H9 (cell line): ENCODE results near the gene NEMP2. TPM values are rescaled to one million over a fixed set of nuclear protein-coding genes. Genes with fewer than 3 reads are reported as not detected.

ENCODE experiments used
- DNase-seq: peaks from one replicate; pipeline ENCODE4 v3.0.0-alpha.2; 2017
- H2AFZ ChIP-seq: one replicate; pipeline ENCODE4 v1.6.1; 2013; ENCODE audit warnings: mild to moderate bottlenecking, low read length, control low read depth, moderate library complexity
- H2AK5ac ChIP-seq: 2 replicates; pipeline ENCODE4 v1.6.1; 2013; ENCODE audit warnings: low read length, control low read depth, mixed read lengths; ENCODE audit not compliant: insufficient read length
- H2BK120ac ChIP-seq: one replicate; pipeline ENCODE4 v1.6.1; 2013; ENCODE audit warnings: low read depth, mild to moderate bottlenecking, low read length, control low read depth, inconsistent platforms; ENCODE audit not compliant: poor library complexity, severe bottlenecking
- H2BK12ac ChIP-seq: 2 replicates; pipeline ENCODE4 v1.6.1; 2013; ENCODE audit warnings: low read length, control low read depth, mixed read lengths, low read depth; ENCODE audit not compliant: insufficient read length
- H2BK15ac ChIP-seq: 2 replicates; pipeline ENCODE4 v1.6.1; 2013; ENCODE audit warnings: low read depth, low read length, control low read depth
- H2BK20ac ChIP-seq: one replicate; pipeline ENCODE4 v1.6.1; 2013; ENCODE audit warnings: low read depth, mild to moderate bottlenecking, low read length, control low read depth, inconsistent platforms; ENCODE audit not compliant: poor library complexity, severe bottlenecking
- H2BK5ac ChIP-seq: 2 replicates; pipeline ENCODE4 v1.6.1; 2013; ENCODE audit warnings: low read length, control low read depth, mixed read lengths; ENCODE audit not compliant: insufficient read length
- H3K14ac ChIP-seq: 2 replicates; pipeline ENCODE4 v1.6.1; 2013; ENCODE audit warnings: low read length, control low read depth; ENCODE audit not compliant: insufficient read depth
- H3K18ac ChIP-seq: 2 replicates; pipeline ENCODE4 v1.6.1; 2013; ENCODE audit warnings: low read depth, mild to moderate bottlenecking, mixed read lengths, low read length, control low read depth; ENCODE audit not compliant: insufficient read length
- H3K23ac ChIP-seq: 2 replicates; pipeline ENCODE4 v1.6.1; 2013; ENCODE audit warnings: low read length, control low read depth, mixed read lengths, low read depth; ENCODE audit not compliant: insufficient read length
- H3K23me2 ChIP-seq: 2 replicates; pipeline ENCODE4 v1.6.1; 2013; ENCODE audit warnings: low read depth, mild to moderate bottlenecking, mixed read lengths, low read length, control low read depth; ENCODE audit not compliant: insufficient read length, poor library complexity, severe bottlenecking
- H3K27ac ChIP-seq: 2 replicates; pipeline ENCODE4 v1.5.1; 2013; ENCODE audit warnings: low read length, control low read depth, mixed read lengths, low read depth; ENCODE audit not compliant: insufficient read length
- H3K27me3 ChIP-seq: 2 replicates; pipeline ENCODE4 v1.6.1; 2013; ENCODE audit warnings: low read length, control low read depth, inconsistent platforms; ENCODE audit not compliant: insufficient read depth
- H3K4ac ChIP-seq: 2 replicates; pipeline ENCODE4 v1.6.1; 2013; ENCODE audit warnings: low read depth, mild to moderate bottlenecking, control low read depth, inconsistent platforms, low read length, moderate library complexity
- H3K4me1 ChIP-seq: 2 replicates; pipeline ENCODE4 v1.6.1; 2013; ENCODE audit warnings: low read length, control low read depth, inconsistent platforms; ENCODE audit not compliant: insufficient read depth
- H3K4me2 ChIP-seq: 2 replicates; pipeline ENCODE4 v1.6.1; 2013; ENCODE audit warnings: low read length, control low read depth, mixed read lengths; ENCODE audit not compliant: insufficient read length, insufficient read depth
- H3K56ac ChIP-seq: 2 replicates; pipeline ENCODE4 v1.6.1; 2013; ENCODE audit warnings: low read depth, mild to moderate bottlenecking, mixed read lengths, low read length, control low read depth; ENCODE audit not compliant: insufficient read length
- H3K79me1 ChIP-seq: 2 replicates; pipeline ENCODE4 v1.6.1; 2013; ENCODE audit warnings: low read depth, mild to moderate bottlenecking, moderate library complexity, low read length, control low read depth, inconsistent platforms; ENCODE audit not compliant: insufficient read depth, poor library complexity, severe bottlenecking
- H3K79me2 ChIP-seq: 2 replicates; pipeline ENCODE4 v1.6.1; 2013; ENCODE audit warnings: low read length, control low read depth, inconsistent platforms; ENCODE audit not compliant: insufficient read depth
- H3K9ac ChIP-seq: 2 replicates; pipeline ENCODE4 v1.6.1; 2013; ENCODE audit warnings: low read length, control low read depth, mixed read lengths; ENCODE audit not compliant: insufficient read length; ENCODE audit errors: extremely low read depth
- H3K9me3 ChIP-seq: one replicate; pipeline ENCODE4 v1.6.1; 2013; ENCODE audit warnings: low read depth, low read length, inconsistent platforms; ENCODE audit not compliant: control insufficient read depth
- H3T11ph ChIP-seq: one replicate; pipeline ENCODE4 v1.6.1; 2013; ENCODE audit warnings: mild to moderate bottlenecking, low read length, control low read depth, inconsistent platforms
- H4K20me1 ChIP-seq: one replicate; pipeline ENCODE4 v1.6.1; 2013; ENCODE audit not compliant: control insufficient read depth, insufficient read length, insufficient read depth
- H4K5ac ChIP-seq: 2 replicates; pipeline ENCODE4 v1.6.1; 2013; ENCODE audit warnings: low read depth, mild to moderate bottlenecking, mixed read lengths, low read length, control low read depth; ENCODE audit not compliant: insufficient read length
- H4K8ac ChIP-seq: replicated peaks from 2 replicates; pipeline ENCODE4 v1.6.1; 2013; ENCODE audit warnings: low read length, control low read depth, mixed read lengths, low read depth; ENCODE audit not compliant: insufficient read length
- H4K91ac ChIP-seq: 2 replicates; pipeline ENCODE4 v1.6.1; 2013; ENCODE audit warnings: low read depth, mild to moderate bottlenecking, moderate library complexity, mixed read lengths, low read length, control low read depth; ENCODE audit not compliant: insufficient read length
- H3K27ac Mint-ChIP-seq, 3 experiments: 2 replicates in 2 of 3; 3 replicates in 1 of 3; pipeline ENCODE4 v1.8.0; 2020 to 2021; ENCODE audit warnings: mixed read lengths in 3 of 3, mild to moderate bottlenecking in 1 of 3, moderate library complexity in 1 of 3
- H3K27me3 Mint-ChIP-seq: 2 replicates; pipeline ENCODE4 v1.8.0; 2021; ENCODE audit warnings: low read depth, mild to moderate bottlenecking, moderate library complexity, mixed read lengths
- H3K36me3 Mint-ChIP-seq, 3 experiments: 2 replicates in 2 of 3; 3 replicates in 1 of 3; pipeline ENCODE4 v1.8.0; 2020 to 2021; ENCODE audit warnings: low read depth in 3 of 3, mixed read lengths in 3 of 3; ENCODE audit not compliant: insufficient read depth in 1 of 3
- H3K4me1 Mint-ChIP-seq, 2 experiments: 2 replicates each; pipeline ENCODE4 v1.8.0; 2020; ENCODE audit warnings: mixed read lengths in 2 of 2
- H3K4me3 Mint-ChIP-seq, 2 experiments: 2 replicates in 1 of 2; 3 replicates in 1 of 2; pipeline ENCODE4 v1.8.0; 2020 to 2021; ENCODE audit warnings: mild to moderate bottlenecking in 2 of 2, mixed read lengths in 2 of 2, moderate library complexity in 1 of 2
- H3K9me3 Mint-ChIP-seq, 2 experiments: 2 replicates in 1 of 2; 3 replicates in 1 of 2; pipeline ENCODE4 v1.8.0; 2020; ENCODE audit warnings: mild to moderate bottlenecking in 2 of 2, mixed read lengths in 2 of 2, moderate library complexity in 1 of 2
- CTCF ChIP-seq: fragments of 200-600 bp; sonication (generic); conservative IDR thresholded peaks from 3 replicates; pipeline ENCODE4 v1.8.0; 2021; ENCODE audit warnings: antibody characterized with exemption, mild to moderate bottlenecking
- WGBS: extraction: QIAGEN DNeasy Blood & Tissue Kit; methylation state at CpG from one replicate; pipeline ENCODE4 v1.1.7; 2013; ENCODE audit warnings: missing lambda C conversion rate, low lambda C conversion rate, mixed read lengths; ENCODE audit not compliant: insufficient read length; ENCODE audit errors: extremely low coverage; 5-methylcytosine and 5-hydroxymethylcytosine counted together
- total RNA-seq: library from RNA; stranded (reverse); gene quantifications from 2 replicates; pipeline ENCODE4 v1.2.1, GENCODE V29; 2021

Gene NEMP2
- total RNA-seq, 1 experiment from 2014 or later, result 5.3 TPM

GRCh38 chr2:190488516-190489233, 45.8 kb downstream of the NEMP2 start:
- Histone ChIP-seq H3K14ac (no peak overlapping the region), H3K9me3 (no peaks in the 10 kb centered on the region), H2BK15ac (no peak overlapping the region), H3K9ac (no peak overlapping the region), H4K20me1 (no peaks in the 10 kb centered on the region), H2AFZ (no peak overlapping the region), H2BK20ac (no peak overlapping the region), H3K4ac (no peak overlapping the region), H4K5ac (no peak overlapping the region), H3K79me2 (no peaks in the 10 kb centered on the region), H3K4me2 (no peak overlapping the region), H3K4me1 (no peaks in the 10 kb centered on the region), H3K56ac (no peak overlapping the region), H2BK120ac (no peak overlapping the region), H3K18ac (no peak overlapping the region), H2BK5ac (no peak overlapping the region), H2BK12ac (no peak overlapping the region), H2AK5ac (no peak overlapping the region), H3K27ac (no peak overlapping the region), H3K23me2 (no peaks in the 10 kb centered on the region), H3K23ac (no peak overlapping the region), H4K8ac (no peak overlapping the region), H3T11ph (no peak overlapping the region), H3K27me3 (no peaks in the 10 kb centered on the region), H4K91ac (no peak overlapping the region), H3K79me1 (no peaks in the 10 kb centered on the region)
- Mint-ChIP-seq H3K4me3 (no peak overlapping the region), H3K36me3 (peaks cover 0 to 9% (median 0%) of the 10 kb centered on the region in 3 experiments; a peak in 3 of 7 replicates), H3K9me3 (peaks cover 0 to 6% of the 10 kb centered on the region in 2 experiments; a peak in 3 of 5 replicates), H3K4me1 (peaks cover 14 to 19% of the 10 kb centered on the region in 2 experiments), H3K27me3 (no peaks in the 10 kb centered on the region), H3K27ac (no peak overlapping the region; a peak in 1 of 7 replicates)
- WGBS, result no CpG with 5 or more reads among the region's 6 CpGs
- no peak for TF ChIP-seq CTCF
- no peak for DNase-seq
